ENCODE results near the gene OTULIN.

- TF ChIP-seq CTCF (conservative IDR thresholded peaks at IDR 0.05; ENCODE audit: low read length), result no peak
- TF ChIP-seq EZH2phosphoT487 (IDR thresholded peaks at IDR 0.05; ENCODE audit: borderline replicate concordance, low read depth, low read length), result no peak
These were observed 73.5 kb downstream of the OTULIN start for GRCh38 chr5:14738050-14738449.
